ENCODE data around the gene MGAT1. TPM values are rescaled to one million over a fixed set of nuclear protein-coding genes. Genes with fewer than 3 reads are reported as not detected.

Gene MGAT1
- total and polyA plus RNA-seq, 2 experiments from 2014 or later = 23.7 to 81.4 TPM

DNA sequence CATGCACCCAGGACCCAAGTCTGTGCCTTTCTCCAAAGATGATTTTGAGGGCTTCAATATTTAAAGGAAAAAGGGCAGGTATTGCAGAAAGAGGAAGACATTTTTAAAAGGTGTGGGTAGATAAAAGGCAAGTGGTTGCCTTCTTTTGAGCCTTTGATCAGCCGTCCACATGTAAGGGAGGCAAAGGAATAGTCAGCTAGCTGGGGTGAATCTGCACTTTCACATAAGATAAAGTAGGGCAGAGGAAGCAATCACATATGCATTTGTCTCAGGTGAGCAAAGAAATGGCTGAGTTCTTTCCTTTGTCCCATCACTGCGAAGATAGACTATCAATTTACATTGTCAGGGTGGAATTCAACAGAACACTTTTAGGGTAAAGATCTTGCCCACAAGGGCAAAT is 19.9 kb downstream of the MGAT1 start:
- Histone ChIP-seq H3K9me2 (ENCODE audit: insufficient read depth) (no peaks in the 10 kb centered on the region; the same call in 1 of the 2 replicates), H2AFZ (no peak overlapping the region), H3K79me2 (replicated peaks; ENCODE audit: insufficient read depth) (no peaks in the 10 kb centered on the region), H3K4me2 (no peak overlapping the region), H3F3A (replicated peaks; ENCODE audit: low read depth) (peaks cover 11% of the 10 kb centered on the region; the same call in 1 of the 2 replicates), H3K36me3 (ENCODE audit: insufficient read depth) (no peaks in the 10 kb centered on the region), H3K27ac (ENCODE audit: low read depth) (no peak overlapping the region), H3K4me1 (ENCODE audit: insufficient read depth) (peaks cover 24% of the 10 kb centered on the region), H4K20me1 (replicated peaks; ENCODE audit: insufficient read depth) (no peaks in the 10 kb centered on the region), H3K27me3 (ENCODE audit: insufficient read depth) (no peaks in the 10 kb centered on the region), H3K4me3 (no peak overlapping the region)
- DNase-seq (ENCODE audit: low spot score) = no peak
- Mint-ChIP-seq H3K4me3 (no peak overlapping the region), H3K36me3 (ENCODE audit: low read depth) (peaks cover 3% of the 10 kb centered on the region; the same call in 2 of the 3 replicates), H3K27me3 (ENCODE audit: insufficient read depth, low read depth, poor library complexity) (peaks cover 6% of the 10 kb centered on the region), H3K27ac (no peak overlapping the region), H3K9me3 (peaks cover 17% of the 10 kb centered on the region), H3K4me1 (peaks cover 38% of the 10 kb centered on the region)
- no peak for ATAC-seq
- no peak for TF ChIP-seq POLR2AphosphoS5 (IDR thresholded peaks at IDR 0.05; ENCODE audit: low read depth)
- TF ChIP-seq STAT1 (IDR thresholded peaks at IDR 0.05; ENCODE audit: unreplicated experiment) = no peak
- TF ChIP-seq EZH2 (IDR thresholded peaks at IDR 0.05; ENCODE audit: low read depth, unreplicated experiment) = no peak
- no peak for TF ChIP-seq EZH2phosphoT487 (IDR thresholded peaks at IDR 0.05; ENCODE audit: unreplicated experiment)
- TF ChIP-seq, protein P1, sequence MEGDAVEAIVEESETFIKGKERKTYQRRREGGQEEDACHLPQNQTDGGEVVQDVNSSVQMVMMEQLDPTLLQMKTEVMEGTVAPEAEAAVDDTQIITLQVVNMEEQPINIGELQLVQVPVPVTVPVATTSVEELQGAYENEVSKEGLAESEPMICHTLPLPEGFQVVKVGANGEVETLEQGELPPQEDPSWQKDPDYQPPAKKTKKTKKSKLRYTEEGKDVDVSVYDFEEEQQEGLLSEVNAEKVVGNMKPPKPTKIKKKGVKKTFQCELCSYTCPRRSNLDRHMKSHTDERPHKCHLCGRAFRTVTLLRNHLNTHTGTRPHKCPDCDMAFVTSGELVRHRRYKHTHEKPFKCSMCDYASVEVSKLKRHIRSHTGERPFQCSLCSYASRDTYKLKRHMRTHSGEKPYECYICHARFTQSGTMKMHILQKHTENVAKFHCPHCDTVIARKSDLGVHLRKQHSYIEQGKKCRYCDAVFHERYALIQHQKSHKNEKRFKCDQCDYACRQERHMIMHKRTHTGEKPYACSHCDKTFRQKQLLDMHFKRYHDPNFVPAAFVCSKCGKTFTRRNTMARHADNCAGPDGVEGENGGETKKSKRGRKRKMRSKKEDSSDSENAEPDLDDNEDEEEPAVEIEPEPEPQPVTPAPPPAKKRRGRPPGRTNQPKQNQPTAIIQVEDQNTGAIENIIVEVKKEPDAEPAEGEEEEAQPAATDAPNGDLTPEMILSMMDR (conservative IDR thresholded peaks at IDR 0.05; ENCODE audit: low read depth in 2 of 2) = no peak
- TF ChIP-seq CREB1 (CRISPR knock-in tag; IDR thresholded peaks at IDR 0.05; ENCODE audit: low read depth) = no peak
- TF ChIP-seq, protein P2, sequence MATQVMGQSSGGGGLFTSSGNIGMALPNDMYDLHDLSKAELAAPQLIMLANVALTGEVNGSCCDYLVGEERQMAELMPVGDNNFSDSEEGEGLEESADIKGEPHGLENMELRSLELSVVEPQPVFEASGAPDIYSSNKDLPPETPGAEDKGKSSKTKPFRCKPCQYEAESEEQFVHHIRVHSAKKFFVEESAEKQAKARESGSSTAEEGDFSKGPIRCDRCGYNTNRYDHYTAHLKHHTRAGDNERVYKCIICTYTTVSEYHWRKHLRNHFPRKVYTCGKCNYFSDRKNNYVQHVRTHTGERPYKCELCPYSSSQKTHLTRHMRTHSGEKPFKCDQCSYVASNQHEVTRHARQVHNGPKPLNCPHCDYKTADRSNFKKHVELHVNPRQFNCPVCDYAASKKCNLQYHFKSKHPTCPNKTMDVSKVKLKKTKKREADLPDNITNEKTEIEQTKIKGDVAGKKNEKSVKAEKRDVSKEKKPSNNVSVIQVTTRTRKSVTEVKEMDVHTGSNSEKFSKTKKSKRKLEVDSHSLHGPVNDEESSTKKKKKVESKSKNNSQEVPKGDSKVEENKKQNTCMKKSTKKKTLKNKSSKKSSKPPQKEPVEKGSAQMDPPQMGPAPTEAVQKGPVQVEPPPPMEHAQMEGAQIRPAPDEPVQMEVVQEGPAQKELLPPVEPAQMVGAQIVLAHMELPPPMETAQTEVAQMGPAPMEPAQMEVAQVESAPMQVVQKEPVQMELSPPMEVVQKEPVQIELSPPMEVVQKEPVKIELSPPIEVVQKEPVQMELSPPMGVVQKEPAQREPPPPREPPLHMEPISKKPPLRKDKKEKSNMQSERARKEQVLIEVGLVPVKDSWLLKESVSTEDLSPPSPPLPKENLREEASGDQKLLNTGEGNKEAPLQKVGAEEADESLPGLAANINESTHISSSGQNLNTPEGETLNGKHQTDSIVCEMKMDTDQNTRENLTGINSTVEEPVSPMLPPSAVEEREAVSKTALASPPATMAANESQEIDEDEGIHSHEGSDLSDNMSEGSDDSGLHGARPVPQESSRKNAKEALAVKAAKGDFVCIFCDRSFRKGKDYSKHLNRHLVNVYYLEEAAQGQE (IDR thresholded peaks at IDR 0.05; ENCODE audit: unreplicated experiment) = no peak
- TF ChIP-seq, protein P3, sequence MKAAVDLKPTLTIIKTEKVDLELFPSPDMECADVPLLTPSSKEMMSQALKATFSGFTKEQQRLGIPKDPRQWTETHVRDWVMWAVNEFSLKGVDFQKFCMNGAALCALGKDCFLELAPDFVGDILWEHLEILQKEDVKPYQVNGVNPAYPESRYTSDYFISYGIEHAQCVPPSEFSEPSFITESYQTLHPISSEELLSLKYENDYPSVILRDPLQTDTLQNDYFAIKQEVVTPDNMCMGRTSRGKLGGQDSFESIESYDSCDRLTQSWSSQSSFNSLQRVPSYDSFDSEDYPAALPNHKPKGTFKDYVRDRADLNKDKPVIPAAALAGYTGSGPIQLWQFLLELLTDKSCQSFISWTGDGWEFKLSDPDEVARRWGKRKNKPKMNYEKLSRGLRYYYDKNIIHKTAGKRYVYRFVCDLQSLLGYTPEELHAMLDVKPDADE (IDR thresholded peaks at IDR 0.05) = no peak
- no peak for TF ChIP-seq NANOG (IDR thresholded peaks at IDR 0.05; ENCODE audit: borderline replicate concordance)
- TF ChIP-seq ZNF114 (CRISPR knock-in tag; IDR thresholded peaks at IDR 0.05) = no peak
- no peak for TF ChIP-seq JUNB (IDR thresholded peaks at IDR 0.05; ENCODE audit: unreplicated experiment)
- TF ChIP-seq, protein P4, sequence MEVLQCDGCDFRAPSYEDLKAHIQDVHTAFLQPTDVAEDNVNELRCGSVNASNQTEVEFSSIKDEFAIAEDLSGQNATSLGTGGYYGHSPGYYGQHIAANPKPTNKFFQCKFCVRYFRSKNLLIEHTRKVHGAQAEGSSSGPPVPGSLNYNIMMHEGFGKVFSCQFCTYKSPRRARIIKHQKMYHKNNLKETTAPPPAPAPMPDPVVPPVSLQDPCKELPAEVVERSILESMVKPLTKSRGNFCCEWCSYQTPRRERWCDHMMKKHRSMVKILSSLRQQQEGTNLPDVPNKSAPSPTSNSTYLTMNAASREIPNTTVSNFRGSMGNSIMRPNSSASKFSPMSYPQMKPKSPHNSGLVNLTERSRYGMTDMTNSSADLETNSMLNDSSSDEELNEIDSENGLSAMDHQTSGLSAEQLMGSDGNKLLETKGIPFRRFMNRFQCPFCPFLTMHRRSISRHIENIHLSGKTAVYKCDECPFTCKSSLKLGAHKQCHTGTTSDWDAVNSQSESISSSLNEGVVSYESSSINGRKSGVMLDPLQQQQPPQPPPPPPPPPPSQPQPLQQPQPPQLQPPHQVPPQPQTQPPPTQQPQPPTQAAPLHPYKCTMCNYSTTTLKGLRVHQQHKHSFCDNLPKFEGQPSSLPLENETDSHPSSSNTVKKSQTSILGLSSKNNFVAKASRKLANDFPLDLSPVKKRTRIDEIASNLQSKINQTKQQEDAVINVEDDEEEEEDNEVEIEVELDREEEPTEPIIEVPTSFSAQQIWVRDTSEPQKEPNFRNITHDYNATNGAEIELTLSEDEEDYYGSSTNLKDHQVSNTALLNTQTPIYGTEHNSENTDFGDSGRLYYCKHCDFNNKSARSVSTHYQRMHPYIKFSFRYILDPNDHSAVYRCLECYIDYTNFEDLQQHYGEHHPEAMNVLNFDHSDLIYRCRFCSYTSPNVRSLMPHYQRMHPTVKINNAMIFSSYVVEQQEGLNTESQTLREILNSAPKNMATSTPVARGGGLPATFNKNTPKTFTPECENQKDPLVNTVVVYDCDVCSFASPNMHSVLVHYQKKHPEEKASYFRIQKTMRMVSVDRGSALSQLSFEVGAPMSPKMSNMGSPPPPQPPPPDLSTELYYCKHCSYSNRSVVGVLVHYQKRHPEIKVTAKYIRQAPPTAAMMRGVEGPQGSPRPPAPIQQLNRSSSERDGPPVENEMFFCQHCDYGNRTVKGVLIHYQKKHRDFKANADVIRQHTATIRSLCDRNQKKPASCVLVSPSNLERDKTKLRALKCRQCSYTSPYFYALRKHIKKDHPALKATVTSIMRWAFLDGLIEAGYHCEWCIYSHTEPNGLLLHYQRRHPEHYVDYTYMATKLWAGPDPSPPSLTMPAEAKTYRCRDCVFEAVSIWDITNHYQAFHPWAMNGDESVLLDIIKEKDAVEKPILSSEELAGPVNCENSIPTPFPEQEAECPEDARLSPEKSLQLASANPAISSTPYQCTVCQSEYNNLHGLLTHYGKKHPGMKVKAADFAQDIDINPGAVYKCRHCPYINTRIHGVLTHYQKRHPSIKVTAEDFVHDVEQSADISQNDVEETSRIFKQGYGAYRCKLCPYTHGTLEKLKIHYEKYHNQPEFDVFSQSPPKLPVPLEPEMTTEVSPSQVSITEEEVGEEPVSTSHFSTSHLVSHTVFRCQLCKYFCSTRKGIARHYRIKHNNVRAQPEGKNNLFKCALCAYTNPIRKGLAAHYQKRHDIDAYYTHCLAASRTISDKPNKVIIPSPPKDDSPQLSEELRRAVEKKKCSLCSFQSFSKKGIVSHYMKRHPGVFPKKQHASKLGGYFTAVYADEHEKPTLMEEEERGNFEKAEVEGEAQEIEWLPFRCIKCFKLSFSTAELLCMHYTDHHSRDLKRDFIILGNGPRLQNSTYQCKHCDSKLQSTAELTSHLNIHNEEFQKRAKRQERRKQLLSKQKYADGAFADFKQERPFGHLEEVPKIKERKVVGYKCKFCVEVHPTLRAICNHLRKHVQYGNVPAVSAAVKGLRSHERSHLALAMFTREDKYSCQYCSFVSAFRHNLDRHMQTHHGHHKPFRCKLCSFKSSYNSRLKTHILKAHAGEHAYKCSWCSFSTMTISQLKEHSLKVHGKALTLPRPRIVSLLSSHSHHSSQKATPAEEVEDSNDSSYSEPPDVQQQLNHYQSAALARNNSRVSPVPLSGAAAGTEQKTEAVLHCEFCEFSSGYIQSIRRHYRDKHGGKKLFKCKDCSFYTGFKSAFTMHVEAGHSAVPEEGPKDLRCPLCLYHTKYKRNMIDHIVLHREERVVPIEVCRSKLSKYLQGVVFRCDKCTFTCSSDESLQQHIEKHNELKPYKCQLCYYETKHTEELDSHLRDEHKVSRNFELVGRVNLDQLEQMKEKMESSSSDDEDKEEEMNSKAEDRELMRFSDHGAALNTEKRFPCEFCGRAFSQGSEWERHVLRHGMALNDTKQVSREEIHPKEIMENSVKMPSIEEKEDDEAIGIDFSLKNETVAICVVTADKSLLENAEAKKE (CRISPR knock-in tag; IDR thresholded peaks at IDR 0.05) = no peak
- no peak for TF ChIP-seq ZNF331 (CRISPR knock-in tag; IDR thresholded peaks at IDR 0.05; ENCODE audit: low read depth)
